Smooth muscle cell (in vitro differentiated cells): Measurements from ENCODE around the gene IL17A. TPM values are rescaled to one million over a fixed set of nuclear protein-coding genes. Genes with fewer than 3 reads are reported as not detected.
A peak's percentile ranks its signal among the peaks of the same experiment; 100 is the strongest.

Experiments
- DNase-seq: peaks from one replicate; lab custom pipeline; 2025; ENCODE audit not compliant: unreplicated experiment; lab: John Stamatoyannopoulos, UW
- H2AFZ ChIP-seq: fragments of 200-600 bp; sonication (generic); 2 replicates; pipeline ENCODE4 v1.6.0; 2016; ENCODE audit warnings: antibody characterized with exemption, low read depth, mild to moderate bottlenecking
- H3F3A ChIP-seq: fragments of 200-600 bp; sonication (generic); 2 replicates; pipeline ENCODE4 v1.6.0; 2017; ENCODE audit warnings: antibody characterized with exemption, low read depth
- H3K27ac ChIP-seq: fragments of 200-600 bp; sonication (generic); 2 replicates; pipeline ENCODE4 v1.5.1; 2016; ENCODE audit warnings: low read depth, mild to moderate bottlenecking
- H3K27me3 ChIP-seq: fragments of 200-600 bp; sonication (generic); 2 replicates; pipeline ENCODE4 v1.6.1; 2016; ENCODE audit warnings: low read depth, mild to moderate bottlenecking
- H3K36me3 ChIP-seq: fragments of 200-600 bp; sonication (generic); 2 replicates; pipeline ENCODE4 v1.5.1; 2016; ENCODE audit warnings: low read depth
- H3K4me1 ChIP-seq: fragments of 200-600 bp; sonication (generic); 2 replicates; pipeline ENCODE4 v1.5.1; 2016; ENCODE audit warnings: low read depth
- H3K4me2 ChIP-seq: fragments of 200-600 bp; sonication (generic); 2 replicates; pipeline ENCODE4 v1.6.0; 2016; ENCODE audit warnings: mild to moderate bottlenecking
- H3K4me3 ChIP-seq: fragments of 200-600 bp; sonication (generic); 2 replicates; pipeline ENCODE4 v1.5.1; 2016; ENCODE audit warnings: mild to moderate bottlenecking
- H3K79me2 ChIP-seq: fragments of 200-600 bp; sonication (generic); 2 replicates; pipeline ENCODE4 v1.6.0; 2016; ENCODE audit warnings: low read depth, mild to moderate bottlenecking
- H3K9ac ChIP-seq: fragments of 200-600 bp; sonication (generic); 2 replicates; pipeline ENCODE4 v1.6.0; 2016; ENCODE audit warnings: low read depth
- H3K9me3 ChIP-seq: fragments of 200-600 bp; sonication (generic); replicated peaks from 2 replicates; pipeline ENCODE4 v1.5.1; 2016; ENCODE audit warnings: low read depth
- H4K20me1 ChIP-seq: fragments of 200-600 bp; sonication (generic); 2 replicates; pipeline ENCODE4 v1.6.0; 2016; ENCODE audit warnings: low read depth
- WGBS: methylation state at CpG from one replicate; pipeline ENCODE4 v1.1.7; 2016; ENCODE audit warnings: low lambda C conversion rate; 5-methylcytosine and 5-hydroxymethylcytosine counted together
- polyA plus RNA-seq: library from polyadenylated mRNA; unstranded; fragments of >200 nt; fragmentation: Nextera tagmentation; extraction: Ambion mirVana; gene quantifications from 2 replicates; pipeline ENCODE4 v1.2.1, GENCODE V29; 2016
- total RNA-seq: library from RNA; depleted of rRNA; stranded (reverse); fragments of >200 nt; gene quantifications from 2 replicates; pipeline ENCODE4 v1.2.3, GENCODE V29; 2014
- TF ChIP-seq, protein P1 (sequence below): fragments of 200-600 bp; sonication (generic); IDR thresholded peaks from 2 replicates; pipeline ENCODE4 v1.5.1; 2017; ENCODE audit warnings: borderline replicate concordance, mild to moderate bottlenecking, antibody characterized with exemption; ENCODE audit not compliant: insufficient read depth, poor library complexity, severe bottlenecking

IL17A gene
- total and polyA plus RNA-seq, 2 experiments from 2014 or later, result not detected

DNA sequence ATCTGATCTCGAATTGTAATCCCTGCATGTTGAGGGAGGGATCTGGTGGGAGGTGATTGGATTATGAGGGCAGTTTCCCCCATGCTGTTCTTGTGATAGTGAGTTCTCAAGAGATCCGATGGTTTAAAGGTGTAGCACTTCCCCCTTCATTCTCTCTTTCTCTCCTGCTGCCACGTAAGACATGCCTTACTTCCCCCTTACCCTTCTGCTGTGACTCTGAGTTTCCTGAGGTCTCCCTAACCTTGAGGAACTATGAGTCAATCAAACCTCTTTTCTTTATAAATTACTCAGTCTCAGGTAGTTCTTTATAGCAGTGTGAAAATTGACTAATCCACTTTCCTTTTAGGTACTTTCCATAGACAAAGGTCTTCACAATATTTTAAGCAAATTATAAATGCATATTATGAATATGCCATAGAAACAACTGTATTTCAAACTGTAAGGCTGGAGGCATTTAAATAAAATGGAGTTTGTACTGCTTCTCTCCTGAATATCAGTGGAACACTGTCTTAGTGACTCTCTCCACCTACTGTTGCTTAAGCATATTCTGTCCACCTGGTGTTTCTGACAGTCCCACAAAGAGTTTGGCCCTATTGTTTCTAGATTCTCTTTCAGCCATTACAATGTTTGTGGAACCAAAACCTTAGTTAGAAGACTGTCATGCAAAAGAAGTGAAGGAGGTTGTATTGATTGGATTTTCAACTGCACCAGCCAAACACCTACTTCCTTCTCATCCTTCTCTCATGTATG lies 24.3 kb upstream of the IL17A start:
- no peak overlapping the region for H3K4me3 ChIP-seq
- no peaks in the 10 kb centered on the region for H3K4me1 ChIP-seq
- no peaks in the 10 kb centered on the region for H3K27me3 ChIP-seq
- no peak overlapping the region for H3K9ac ChIP-seq
- no peak overlapping the region for H3K27ac ChIP-seq
- no peak for DNase-seq
- H2AFZ ChIP-seq, result no peak overlapping the region
- TF ChIP-seq, protein P1, sequence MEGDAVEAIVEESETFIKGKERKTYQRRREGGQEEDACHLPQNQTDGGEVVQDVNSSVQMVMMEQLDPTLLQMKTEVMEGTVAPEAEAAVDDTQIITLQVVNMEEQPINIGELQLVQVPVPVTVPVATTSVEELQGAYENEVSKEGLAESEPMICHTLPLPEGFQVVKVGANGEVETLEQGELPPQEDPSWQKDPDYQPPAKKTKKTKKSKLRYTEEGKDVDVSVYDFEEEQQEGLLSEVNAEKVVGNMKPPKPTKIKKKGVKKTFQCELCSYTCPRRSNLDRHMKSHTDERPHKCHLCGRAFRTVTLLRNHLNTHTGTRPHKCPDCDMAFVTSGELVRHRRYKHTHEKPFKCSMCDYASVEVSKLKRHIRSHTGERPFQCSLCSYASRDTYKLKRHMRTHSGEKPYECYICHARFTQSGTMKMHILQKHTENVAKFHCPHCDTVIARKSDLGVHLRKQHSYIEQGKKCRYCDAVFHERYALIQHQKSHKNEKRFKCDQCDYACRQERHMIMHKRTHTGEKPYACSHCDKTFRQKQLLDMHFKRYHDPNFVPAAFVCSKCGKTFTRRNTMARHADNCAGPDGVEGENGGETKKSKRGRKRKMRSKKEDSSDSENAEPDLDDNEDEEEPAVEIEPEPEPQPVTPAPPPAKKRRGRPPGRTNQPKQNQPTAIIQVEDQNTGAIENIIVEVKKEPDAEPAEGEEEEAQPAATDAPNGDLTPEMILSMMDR, result no peak
- WGBS, result 88% methylated on average over 3 of the region's 3 CpGs
- no peaks in the 10 kb centered on the region for H3F3A ChIP-seq
- no peaks in the 10 kb centered on the region for H3K9me3 ChIP-seq
- H3K36me3 ChIP-seq, result no peaks in the 10 kb centered on the region
- H3K4me2 ChIP-seq, result no peak overlapping the region
- no peaks in the 10 kb centered on the region for H4K20me1 ChIP-seq
- H3K79me2 ChIP-seq, result no peaks in the 10 kb centered on the region

DNA sequence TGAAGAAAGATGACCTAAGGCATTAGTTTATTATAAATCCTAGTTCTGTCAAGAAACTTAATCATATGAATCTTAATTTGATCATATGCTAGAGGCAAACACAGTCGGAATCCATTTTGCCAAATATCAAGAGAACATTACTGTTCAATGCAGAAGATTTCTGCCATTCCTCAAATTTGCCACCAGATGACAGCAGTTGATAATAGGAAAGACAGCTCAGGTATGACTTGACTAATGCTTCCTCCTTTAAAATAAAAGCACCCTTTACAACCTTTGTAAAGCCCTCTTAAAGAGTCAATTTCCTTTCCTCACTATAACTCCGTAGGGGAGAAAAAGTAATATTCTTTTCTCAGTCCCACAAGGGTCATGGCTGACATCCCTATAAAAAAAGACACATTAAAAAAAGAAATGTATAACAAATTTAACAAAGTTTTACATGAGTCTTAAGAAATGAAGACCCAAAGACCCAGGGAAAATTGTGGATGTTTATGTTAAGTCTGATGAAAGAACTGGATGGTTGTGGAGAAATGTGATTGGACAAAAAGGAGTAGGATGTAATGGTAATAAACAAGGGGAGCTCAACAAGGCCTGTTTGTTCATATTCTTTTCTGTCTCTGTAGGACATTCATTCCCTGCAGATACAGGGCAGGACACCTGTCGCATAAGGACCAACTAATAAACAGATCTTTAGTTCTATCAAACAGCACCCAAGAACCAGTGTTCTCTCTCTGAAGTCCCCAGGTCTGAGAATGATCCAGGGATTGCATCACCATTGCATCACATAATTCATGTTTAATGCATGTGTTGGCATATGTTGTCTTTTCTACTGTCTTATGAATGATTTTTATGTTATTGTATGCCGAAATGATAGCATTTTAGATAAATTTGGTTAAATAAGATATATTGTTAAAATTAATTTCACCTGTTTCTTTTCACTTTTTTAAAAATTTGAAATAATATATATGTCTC lies 23.0 kb upstream of the IL17A start:
- Histone ChIP-seq H3K4me1 (no peaks in the 10 kb centered on the region), H2AFZ (no peak overlapping the region), H3K9ac (no peak overlapping the region), H4K20me1 (no peaks in the 10 kb centered on the region), H3F3A (no peaks in the 10 kb centered on the region), H3K27ac (no peak overlapping the region), H3K4me3 (no peak overlapping the region), H3K9me3 (no peaks in the 10 kb centered on the region), H3K36me3 (no peaks in the 10 kb centered on the region), H3K79me2 (no peaks in the 10 kb centered on the region), H3K4me2 (no peak overlapping the region), H3K27me3 (no peaks in the 10 kb centered on the region)
- DNase-seq, result no peak
- WGBS, result 66% methylated on average over 4 of the region's 4 CpGs
- TF ChIP-seq, protein P1, result peak; percentile 49

DNA sequence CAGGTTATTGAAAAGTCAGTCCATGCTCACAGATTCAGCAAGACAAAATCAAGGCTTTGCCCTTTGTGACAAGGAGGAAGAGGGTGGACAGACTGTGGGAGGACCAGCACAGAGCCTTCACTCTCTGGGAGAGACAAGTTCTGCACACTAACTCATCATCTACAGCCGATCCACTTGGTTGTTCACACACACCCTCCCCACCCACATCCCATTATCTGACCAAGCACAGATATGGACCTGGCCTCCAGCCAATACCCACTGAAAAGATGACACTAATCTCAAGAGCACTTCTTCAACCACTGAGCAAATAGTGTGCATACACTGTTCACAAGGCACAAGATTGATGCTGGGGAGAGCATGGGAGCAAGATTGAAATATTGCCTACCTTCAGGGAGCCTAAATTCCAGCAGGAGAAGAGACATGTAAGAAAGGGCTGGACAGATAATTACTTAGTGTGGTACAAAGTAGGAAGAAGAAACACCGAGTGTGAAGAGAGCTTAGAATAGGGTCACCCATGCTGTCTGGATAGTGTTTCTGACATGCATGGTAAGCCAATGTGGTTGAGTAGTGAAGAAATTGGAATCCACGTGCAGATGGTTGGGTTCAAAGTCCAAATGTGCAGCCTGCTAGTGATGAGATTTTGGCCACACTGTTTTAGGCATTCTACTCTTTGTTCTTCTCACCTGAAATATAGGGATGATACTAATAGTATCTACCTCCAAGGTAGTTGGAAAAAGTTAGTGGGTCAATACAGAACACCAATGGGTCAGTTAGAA lies 21.7 kb upstream of the IL17A start:
- no peaks in the 10 kb centered on the region for H4K20me1 ChIP-seq
- H3F3A ChIP-seq, result no peaks in the 10 kb centered on the region
- no peaks in the 10 kb centered on the region for H3K9me3 ChIP-seq
- H3K27ac ChIP-seq, result no peak overlapping the region
- H3K4me3 ChIP-seq, result no peak overlapping the region
- no peak overlapping the region for H2AFZ ChIP-seq
- H3K36me3 ChIP-seq, result no peaks in the 10 kb centered on the region
- WGBS, result 80% methylated on average over 3 of the region's 3 CpGs
- DNase-seq, result no peak
- no peaks in the 10 kb centered on the region for H3K79me2 ChIP-seq
- no peak overlapping the region for H3K4me2 ChIP-seq
- no peaks in the 10 kb centered on the region for H3K4me1 ChIP-seq
- TF ChIP-seq, protein P1, result no peak
- H3K9ac ChIP-seq, result no peak overlapping the region
- H3K27me3 ChIP-seq, result no peaks in the 10 kb centered on the region
